Mammary epithelial cell (primary cell): ENCODE results near the gene PROX2.

Source experiments
- EZH2 ChIP-seq: IDR thresholded peaks from 2 replicates; pipeline ENCODE4 v1.6.1; 2012; ENCODE audit warnings: low read length, inconsistent platforms, borderline replicate concordance
- TF ChIP-seq, protein P1 (sequence below), 2 donors: IDR thresholded peaks in 1 of 2; conservative IDR thresholded peaks in 1 of 2; 2 replicates each; pipeline ENCODE4 v1.5.1; 2011 to 2012; ENCODE audit warnings: inconsistent platforms in 2 of 2, low read length in 2 of 2, mild to moderate bottlenecking in 2 of 2, control low read depth in 1 of 2, low read depth in 1 of 2; ENCODE audit not compliant: insufficient read depth in 1 of 2; ENCODE audit errors: extremely low read depth in 1 of 2

DNA sequence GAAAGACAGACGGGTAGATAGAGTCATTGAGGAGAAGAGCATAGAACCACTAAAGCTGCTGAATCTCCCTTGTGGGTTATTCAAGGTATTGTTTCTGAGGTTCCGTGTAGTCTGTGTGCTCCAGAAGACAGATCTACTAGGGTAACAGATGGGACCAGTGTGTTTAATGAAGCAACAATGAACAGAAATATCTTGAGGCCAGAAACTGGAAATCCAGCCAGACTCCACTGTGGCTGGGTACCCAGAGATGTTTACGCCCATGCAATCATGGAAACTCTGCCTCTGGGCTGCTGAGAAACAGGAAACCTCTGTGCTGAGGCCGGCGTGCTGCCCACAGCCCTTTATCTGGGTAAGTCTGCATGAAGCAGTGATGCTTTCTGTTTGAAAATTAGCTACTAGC, 8.3 kb downstream of the PROX2 start:
- TF ChIP-seq, protein P1, sequence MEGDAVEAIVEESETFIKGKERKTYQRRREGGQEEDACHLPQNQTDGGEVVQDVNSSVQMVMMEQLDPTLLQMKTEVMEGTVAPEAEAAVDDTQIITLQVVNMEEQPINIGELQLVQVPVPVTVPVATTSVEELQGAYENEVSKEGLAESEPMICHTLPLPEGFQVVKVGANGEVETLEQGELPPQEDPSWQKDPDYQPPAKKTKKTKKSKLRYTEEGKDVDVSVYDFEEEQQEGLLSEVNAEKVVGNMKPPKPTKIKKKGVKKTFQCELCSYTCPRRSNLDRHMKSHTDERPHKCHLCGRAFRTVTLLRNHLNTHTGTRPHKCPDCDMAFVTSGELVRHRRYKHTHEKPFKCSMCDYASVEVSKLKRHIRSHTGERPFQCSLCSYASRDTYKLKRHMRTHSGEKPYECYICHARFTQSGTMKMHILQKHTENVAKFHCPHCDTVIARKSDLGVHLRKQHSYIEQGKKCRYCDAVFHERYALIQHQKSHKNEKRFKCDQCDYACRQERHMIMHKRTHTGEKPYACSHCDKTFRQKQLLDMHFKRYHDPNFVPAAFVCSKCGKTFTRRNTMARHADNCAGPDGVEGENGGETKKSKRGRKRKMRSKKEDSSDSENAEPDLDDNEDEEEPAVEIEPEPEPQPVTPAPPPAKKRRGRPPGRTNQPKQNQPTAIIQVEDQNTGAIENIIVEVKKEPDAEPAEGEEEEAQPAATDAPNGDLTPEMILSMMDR (conservative IDR thresholded peaks at IDR 0.05 in 1 of 2, IDR thresholded peaks at IDR 0.05 in 1 of 2; ENCODE audit: extremely low read depth in 1 of 2, insufficient read depth in 1 of 2, low read depth in 1 of 2, low read length in 2 of 2), result no peak
- no peak for TF ChIP-seq EZH2
